ENCODE measurements around the gene ZNF860. TPM values are rescaled to one million over a fixed set of nuclear protein-coding genes. Genes with fewer than 3 reads are reported as not detected.

The ZNF860 gene
- polyA plus RNA-seq, 3 donors = not detected

- Mint-ChIP-seq H3K4me3 (no peak overlapping the region), H3K9me3 (peaks cover 0 to 15% (median 9%) of the 10 kb centered on the region in 7 donors), H3K27ac (no peak overlapping the region), H3K27me3 (ENCODE audit: low read depth in 3 of 3) (peaks cover 2 to 12% (median 6%) of the 10 kb centered on the region in 3 donors), H3K4me1 (peaks cover 5% of the 10 kb centered on the region), H3K36me3 (no peaks in the 10 kb centered on the region)
- Histone ChIP-seq H3K4me3 (replicated peaks in 1 of 3; ENCODE audit: low read depth in 2 of 3, low read length in 3 of 3) (no peak overlapping the region), H3K9ac (ENCODE audit: insufficient read depth, low read length, poor library complexity, severe bottlenecking) (no peak overlapping the region), H4K20me1 (ENCODE audit: insufficient read depth, low read length) (no peaks in the 10 kb centered on the region), H2AFZ (ENCODE audit: insufficient read depth, low read depth, low read length, poor library complexity, severe bottlenecking) (no peak overlapping the region), H3K9me3 (replicated peaks in 1 of 2; ENCODE audit: control insufficient read depth in 1 of 2, insufficient read depth in 1 of 2, low read length in 2 of 2) (peaks cover 10 to 14% of the 10 kb centered on the region in 2 donors), H3K36me3 (replicated peaks in 1 of 2; ENCODE audit: control insufficient read depth in 1 of 2, insufficient read depth in 2 of 2, low read length in 2 of 2) (no peaks in the 10 kb centered on the region), H3K27ac (ENCODE audit: low read depth in 1 of 2, low read length in 2 of 2) (no peak overlapping the region), H3K79me2 (ENCODE audit: insufficient read depth, low read length) (no peaks in the 10 kb centered on the region), H3K4me2 (replicated peaks; ENCODE audit: extremely low read depth, low read length, poor library complexity, severe bottlenecking) (no peak overlapping the region), H3K27me3 (ENCODE audit: control insufficient read depth in 2 of 2, insufficient read depth in 2 of 2, low read length in 2 of 2) (no peaks in the 10 kb centered on the region), H3K4me1 (ENCODE audit: control insufficient read depth in 1 of 2, insufficient read depth in 2 of 2, low read length in 2 of 2) (no peaks in the 10 kb centered on the region)
- intact Hi-C loops (cut with micrococcal nuclease) = no loop called here
- DNase-seq = no peak
- 100% methylated on average over 2 of the region's 3 CpGs for WGBS (ENCODE audit: insufficient coverage)
- TF ChIP-seq, protein P1, sequence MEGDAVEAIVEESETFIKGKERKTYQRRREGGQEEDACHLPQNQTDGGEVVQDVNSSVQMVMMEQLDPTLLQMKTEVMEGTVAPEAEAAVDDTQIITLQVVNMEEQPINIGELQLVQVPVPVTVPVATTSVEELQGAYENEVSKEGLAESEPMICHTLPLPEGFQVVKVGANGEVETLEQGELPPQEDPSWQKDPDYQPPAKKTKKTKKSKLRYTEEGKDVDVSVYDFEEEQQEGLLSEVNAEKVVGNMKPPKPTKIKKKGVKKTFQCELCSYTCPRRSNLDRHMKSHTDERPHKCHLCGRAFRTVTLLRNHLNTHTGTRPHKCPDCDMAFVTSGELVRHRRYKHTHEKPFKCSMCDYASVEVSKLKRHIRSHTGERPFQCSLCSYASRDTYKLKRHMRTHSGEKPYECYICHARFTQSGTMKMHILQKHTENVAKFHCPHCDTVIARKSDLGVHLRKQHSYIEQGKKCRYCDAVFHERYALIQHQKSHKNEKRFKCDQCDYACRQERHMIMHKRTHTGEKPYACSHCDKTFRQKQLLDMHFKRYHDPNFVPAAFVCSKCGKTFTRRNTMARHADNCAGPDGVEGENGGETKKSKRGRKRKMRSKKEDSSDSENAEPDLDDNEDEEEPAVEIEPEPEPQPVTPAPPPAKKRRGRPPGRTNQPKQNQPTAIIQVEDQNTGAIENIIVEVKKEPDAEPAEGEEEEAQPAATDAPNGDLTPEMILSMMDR (IDR thresholded peaks at IDR 0.05) = no peak
These were observed 22.8 kb upstream of the ZNF860 start for GRCh38 chr3:31958701-31959152.

DNA sequence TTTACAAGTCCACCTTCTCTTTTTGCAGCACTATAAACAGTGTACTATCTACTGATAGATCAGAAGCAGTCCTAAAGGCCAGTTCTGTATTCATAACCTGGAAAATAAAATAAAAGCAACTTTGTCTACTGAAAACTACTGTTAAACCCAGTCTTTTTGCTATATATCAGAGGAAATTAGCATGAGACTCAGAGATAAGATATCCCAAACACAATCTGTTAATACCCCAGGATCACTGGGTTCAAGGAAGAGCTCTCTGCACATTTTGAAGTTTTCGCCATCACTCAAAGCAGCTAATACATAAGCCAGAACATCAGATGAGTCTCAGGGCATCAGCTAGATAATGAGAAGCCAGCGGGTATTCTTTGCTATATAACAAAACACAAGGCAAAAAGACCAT, 22.3 kb upstream of the ZNF860 start:
- no peak for DNase-seq
- intact Hi-C loops (cut with micrococcal nuclease) = no loop called here
- Histone ChIP-seq H3K4me3 (replicated peaks in 1 of 3; ENCODE audit: low read depth in 2 of 3, low read length in 3 of 3) (no peak overlapping the region), H3K9me3 (replicated peaks in 1 of 2; ENCODE audit: control insufficient read depth in 1 of 2, insufficient read depth in 1 of 2, low read length in 2 of 2) (peaks cover 10 to 14% of the 10 kb centered on the region in 2 donors), H3K79me2 (ENCODE audit: insufficient read depth, low read length) (no peaks in the 10 kb centered on the region), H3K27me3 (ENCODE audit: control insufficient read depth in 2 of 2, insufficient read depth in 2 of 2, low read length in 2 of 2) (no peaks in the 10 kb centered on the region), H2AFZ (ENCODE audit: insufficient read depth, low read depth, low read length, poor library complexity, severe bottlenecking) (no peak overlapping the region), H3K4me1 (ENCODE audit: control insufficient read depth in 1 of 2, insufficient read depth in 2 of 2, low read length in 2 of 2) (no peaks in the 10 kb centered on the region), H3K9ac (ENCODE audit: insufficient read depth, low read length, poor library complexity, severe bottlenecking) (no peak overlapping the region), H3K27ac (ENCODE audit: low read depth in 1 of 2, low read length in 2 of 2) (no peak overlapping the region), H3K36me3 (replicated peaks in 1 of 2; ENCODE audit: control insufficient read depth in 1 of 2, insufficient read depth in 2 of 2, low read length in 2 of 2) (no peaks in the 10 kb centered on the region), H4K20me1 (ENCODE audit: insufficient read depth, low read length) (no peaks in the 10 kb centered on the region), H3K4me2 (replicated peaks; ENCODE audit: extremely low read depth, low read length, poor library complexity, severe bottlenecking) (no peak overlapping the region)
- 90% methylated on average over 2 of the region's 2 CpGs for WGBS (ENCODE audit: insufficient coverage)
- Mint-ChIP-seq H3K36me3 (no peaks in the 10 kb centered on the region), H3K27me3 (ENCODE audit: low read depth in 3 of 3) (peaks cover 3 to 17% (median 8%) of the 10 kb centered on the region in 3 donors), H3K9me3 (peaks cover 0 to 15% (median 9%) of the 10 kb centered on the region in 7 donors), H3K4me1 (peaks cover 5% of the 10 kb centered on the region), H3K4me3 (no peak overlapping the region), H3K27ac (no peak overlapping the region)
- TF ChIP-seq, protein P1 (IDR thresholded peaks at IDR 0.05) = no peak

All from CD14-positive monocyte (primary cell).